HG03280 (cell line): ENCODE data around the gene SPATA16.
"Not testable (repeated sequence)": the region's sequence is repeated elsewhere in the genome, so short reads cannot be mapped to it uniquely, and the experiment has no call there.

Experiments
- ATAC-seq: cut with Tn5 transposase; IDR thresholded peaks from one replicate; pipeline ENCODE4 v1.9.1; 2021; ENCODE audit warnings: mild to moderate bottlenecking, moderate library complexity; ENCODE audit not compliant: unreplicated experiment

The SPATA16 gene

GRCh38 chr3:172903642-172904320 is 237.3 kb downstream of the SPATA16 start:
- no peak for ATAC-seq

DNA sequence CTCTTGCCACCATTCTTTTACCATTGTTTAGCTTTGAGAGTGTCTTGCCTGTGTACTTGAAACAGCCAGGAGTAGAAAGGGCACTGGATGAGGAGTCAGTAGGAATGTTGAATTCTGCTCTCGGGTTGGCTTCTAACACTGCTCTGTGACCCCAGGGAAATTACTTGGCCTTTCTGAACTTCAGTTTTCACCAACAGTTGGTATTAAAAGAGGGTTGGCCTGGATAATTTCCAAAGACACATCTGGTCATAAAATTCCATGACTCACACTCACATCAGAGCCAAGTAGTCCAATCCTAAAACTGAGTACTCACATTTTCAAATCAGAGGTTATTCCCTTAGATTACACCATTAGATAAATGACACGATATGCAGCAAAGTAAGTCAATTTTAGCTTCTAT is 248.9 kb downstream of the SPATA16 start:
- no peak for ATAC-seq

DNA sequence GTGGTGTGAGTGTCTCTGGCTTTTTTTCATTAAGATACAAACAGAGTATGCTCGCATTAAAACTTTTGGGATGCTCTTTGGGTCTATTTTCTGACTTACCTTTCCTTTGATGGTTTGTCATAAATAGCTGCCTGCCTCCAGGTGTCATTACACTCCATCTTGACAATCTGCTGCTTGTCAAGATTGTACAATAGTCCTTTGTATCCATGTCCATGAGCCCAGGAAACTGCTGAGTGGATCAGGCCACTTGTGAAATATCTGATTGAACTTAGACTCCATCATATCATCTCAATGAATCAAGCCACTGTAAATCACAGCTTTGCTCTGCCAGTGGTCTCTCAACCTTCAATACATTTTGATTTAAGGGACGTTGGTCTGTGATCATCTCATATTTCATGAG is 255.3 kb downstream of the SPATA16 start:
- ATAC-seq, result no peak

GRCh38 chr3:172882563-172882962 is 258.5 kb downstream of the SPATA16 start:
- ATAC-seq, result no peak

DNA sequence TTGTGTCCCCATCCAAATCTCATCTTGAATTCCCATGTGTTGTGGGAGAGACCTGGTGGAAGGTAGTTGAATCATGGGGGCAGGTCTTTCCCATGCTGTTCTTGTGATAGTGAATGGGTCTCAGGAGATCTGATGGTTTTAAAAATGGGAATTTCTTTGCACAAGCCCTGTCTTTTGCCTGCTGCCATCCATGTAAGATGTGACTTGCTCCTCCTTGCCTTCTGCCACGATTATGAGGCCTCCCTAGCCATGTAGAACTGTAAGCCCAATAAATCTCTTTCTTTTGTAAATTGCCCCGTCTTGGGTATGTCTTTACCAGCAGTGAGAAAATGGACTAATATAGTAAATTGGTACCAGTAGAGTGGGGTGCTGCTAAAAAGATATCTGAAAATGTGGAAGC is 261.7 kb downstream of the SPATA16 start:
- ATAC-seq, result not testable (repeated sequence)

GRCh38 chr3:172877011-172877410 is 264.0 kb downstream of the SPATA16 start:
- ATAC-seq, result no peak

DNA sequence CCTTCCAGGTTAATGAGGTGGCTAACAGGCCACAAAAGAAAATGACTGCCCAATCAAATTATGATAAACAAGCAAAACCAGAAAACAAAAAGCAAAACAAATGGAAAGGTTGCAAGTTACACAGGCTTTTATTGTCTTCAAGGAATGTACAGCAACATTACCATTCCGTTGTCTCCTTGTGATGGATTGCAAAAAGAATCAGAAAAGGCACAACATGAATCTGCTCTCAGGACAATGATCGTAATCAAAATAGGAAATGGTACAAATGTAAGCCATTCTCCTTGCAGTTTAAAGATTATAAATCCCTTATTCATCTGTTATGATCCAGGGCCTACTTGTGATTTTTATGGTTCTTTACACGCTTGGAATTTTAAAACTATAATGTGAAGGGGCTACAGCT is 264.7 kb downstream of the SPATA16 start:
- ATAC-seq, result no peak

- ATAC-seq, result no peak
Measured at GRCh38 chr3:172875039-172875438, 266.0 kb downstream of the SPATA16 start.

- ATAC-seq, result no peak
Measured at GRCh38 chr3:172869784-172870518, 271.1 kb downstream of the SPATA16 start.

- no peak for ATAC-seq
Measured at GRCh38 chr3:172869368-172869771, 271.7 kb downstream of the SPATA16 start.

GRCh38 chr3:172868582-172869200 is 272.3 kb downstream of the SPATA16 start:
- no peak for ATAC-seq

DNA sequence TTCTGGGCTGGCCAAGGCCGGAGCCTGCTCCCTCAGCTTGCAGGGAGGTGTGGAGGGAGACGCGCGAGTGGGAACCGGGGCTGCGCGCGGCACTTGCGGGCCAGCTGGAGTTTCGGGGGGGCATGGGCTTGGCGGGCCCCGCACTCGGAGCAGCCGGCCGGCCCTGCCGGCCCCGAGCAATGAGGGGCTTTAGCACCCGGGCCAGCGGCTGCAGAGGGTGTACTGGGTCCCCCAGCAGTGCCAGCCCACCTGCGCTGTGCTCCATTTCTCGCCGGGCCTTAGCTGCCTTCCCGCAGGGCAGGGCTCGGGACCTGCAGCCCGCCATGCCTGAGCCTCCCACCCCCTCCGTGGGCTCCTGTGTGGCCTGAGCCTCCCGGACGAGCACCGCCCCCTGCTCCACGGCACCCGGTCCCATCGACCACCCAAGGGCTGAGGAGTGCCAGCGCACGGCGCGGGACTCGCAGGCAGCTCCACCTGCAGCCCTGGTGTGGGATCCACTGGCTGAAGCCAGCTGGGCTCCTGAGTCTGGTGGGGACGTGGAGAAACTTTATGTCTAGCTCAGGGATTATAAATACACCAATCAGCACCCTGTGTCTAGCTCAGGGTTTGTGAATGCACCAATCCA is 274.2 kb downstream of the SPATA16 start:
- not testable (repeated sequence) for ATAC-seq

- ATAC-seq, result no peak
Measured at GRCh38 chr3:172859041-172859440, 282.0 kb downstream of the SPATA16 start.

DNA sequence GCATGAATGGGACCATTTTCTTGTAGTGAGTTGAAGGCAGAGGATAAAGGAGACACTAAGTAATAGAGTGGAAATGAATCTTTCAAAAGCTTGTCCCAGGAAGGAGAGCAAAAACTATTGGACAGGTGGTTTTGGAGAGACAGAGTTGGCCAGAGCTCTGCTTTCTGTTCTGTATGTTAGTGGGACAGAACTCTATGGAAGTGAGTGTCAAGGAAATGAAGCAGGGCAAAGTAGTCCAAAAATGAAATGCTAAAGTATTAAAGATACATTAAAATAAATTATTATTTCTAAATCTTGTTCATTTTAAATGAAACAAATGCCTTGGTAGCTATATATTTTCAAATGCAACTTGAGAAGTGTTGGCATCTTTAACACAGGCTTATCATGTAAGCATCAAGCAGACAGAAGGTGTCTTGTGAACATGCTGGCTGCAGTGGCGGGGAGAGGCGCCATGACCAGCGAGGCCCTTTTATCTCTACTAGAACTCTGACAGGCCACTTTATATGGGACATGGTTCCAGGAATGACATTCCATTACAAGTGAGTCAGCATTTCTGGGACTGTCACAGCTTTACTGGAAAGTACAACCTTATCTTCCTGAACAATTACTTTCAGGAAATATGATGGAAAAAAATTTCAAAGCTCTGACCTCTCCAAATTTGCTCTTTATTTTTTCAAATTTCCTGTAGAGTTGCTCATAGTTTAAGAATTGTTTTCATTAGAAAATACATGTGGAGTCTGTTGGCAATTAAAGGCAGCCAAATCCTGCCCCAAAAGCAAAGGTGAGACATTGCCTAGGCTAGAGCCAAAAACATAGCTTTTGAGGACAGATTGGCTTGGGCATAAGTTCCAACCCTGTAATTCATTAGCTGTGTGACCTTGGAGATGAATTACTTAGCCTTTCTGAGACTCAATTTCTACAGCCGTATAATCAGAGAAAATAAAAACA is 284.0 kb downstream of the SPATA16 start:
- no peak for ATAC-seq

GRCh38 chr3:172855037-172855436 is 286.0 kb downstream of the SPATA16 start:
- no peak for ATAC-seq

GRCh38 chr3:172853921-172854666 is 286.9 kb downstream of the SPATA16 start:
- no peak for ATAC-seq

DNA sequence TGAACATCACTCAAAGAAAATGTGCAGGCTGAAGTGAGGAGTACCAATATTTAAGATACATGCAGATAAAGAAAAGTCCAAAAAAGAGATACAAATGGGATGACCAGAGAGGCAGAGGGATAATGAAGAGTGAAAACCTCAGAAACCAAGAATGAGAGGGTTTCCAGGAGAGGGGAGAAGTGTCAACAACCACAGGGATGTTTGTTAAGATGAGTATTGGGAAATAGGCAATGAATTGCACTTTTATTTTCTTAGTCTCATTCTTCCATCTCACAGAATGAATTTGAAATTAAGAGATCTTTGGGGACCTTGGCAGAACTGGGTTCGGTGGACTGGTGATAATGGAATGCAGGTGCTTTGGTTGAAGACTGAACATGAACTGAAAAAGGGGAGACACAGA is 288.0 kb downstream of the SPATA16 start:
- no peak for ATAC-seq

DNA sequence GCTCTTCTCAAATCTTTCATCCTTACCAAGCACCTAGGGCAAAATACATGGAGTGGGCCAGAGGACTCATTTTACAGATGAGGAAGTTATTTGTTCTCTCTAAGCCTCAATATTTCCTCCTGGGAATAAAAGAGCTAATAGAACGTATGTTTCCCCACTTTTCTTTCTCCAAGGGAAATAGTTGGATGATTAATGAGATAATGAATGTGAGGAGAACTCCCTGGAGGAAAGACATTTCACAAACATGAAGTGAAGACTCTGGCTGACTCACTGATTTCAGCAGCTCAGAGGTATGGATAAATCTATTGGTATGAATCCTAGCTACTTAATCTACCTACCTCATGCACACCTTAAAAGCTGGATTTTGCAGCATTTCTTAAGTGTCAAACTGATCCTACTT is 292.1 kb downstream of the SPATA16 start:
- ATAC-seq, result no peak

DNA sequence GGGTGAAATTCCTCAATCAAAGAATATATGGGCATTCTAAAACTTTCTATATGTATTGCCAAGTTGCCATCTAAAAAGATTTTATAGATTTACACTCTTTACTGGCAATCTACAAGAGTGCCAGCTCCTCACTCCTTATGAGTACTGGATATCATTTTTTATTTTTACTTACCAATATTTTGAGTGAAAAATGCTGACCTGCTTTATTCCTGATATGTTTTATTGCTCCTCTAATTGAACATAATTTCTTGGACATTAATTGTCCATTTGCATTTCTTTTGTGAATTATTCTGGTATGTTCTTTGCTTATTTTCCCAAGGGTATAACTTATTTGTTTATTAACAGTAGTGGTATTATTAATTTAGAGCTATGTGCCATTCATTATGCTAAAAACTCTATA is 293.7 kb downstream of the SPATA16 start:
- no peak for ATAC-seq

GRCh38 chr3:172846706-172847105 is 294.3 kb downstream of the SPATA16 start:
- ATAC-seq, result no peak
